PFSK-1 (cell line): Measurements from ENCODE around the gene C12orf57.

Experiments used
- POLR2AphosphoS5 ChIP-seq: IDR thresholded peaks from 2 replicates; pipeline ENCODE4 v1.6.1; 2012; ENCODE audit warnings: low read depth, mild to moderate bottlenecking, control low read depth, low read length, moderate library complexity
- SIN3A ChIP-seq: IDR thresholded peaks from 2 replicates; pipeline ENCODE4 v1.6.1; 2012; ENCODE audit warnings: mild to moderate bottlenecking, low read length, moderate library complexity, borderline replicate concordance; ENCODE audit not compliant: insufficient read depth
- TAF1 ChIP-seq: IDR thresholded peaks from 2 replicates; pipeline ENCODE4 v1.6.1; 2012; ENCODE audit warnings: low read length, control low read depth, borderline replicate concordance; ENCODE audit not compliant: insufficient read depth

- no peak for TF ChIP-seq SIN3A
- TF ChIP-seq POLR2AphosphoS5 = no peak
- no peak for TF ChIP-seq TAF1
Measured at GRCh38 chr12:6958609-6959057, 14.8 kb downstream of the C12orf57 start.
